GM04503 (cell line): ENCODE measurements around the gene CAMKV.
A peak's percentile ranks its signal among the peaks of the same experiment; 100 is the strongest.
"Not testable (repeated sequence)": the region's sequence is repeated elsewhere in the genome, so short reads cannot be mapped to it uniquely, and the experiment has no call there.

Experiments used
- DNase-seq: peaks from one replicate; pipeline ENCODE4 v3.0.0-alpha.2; 2012; ENCODE audit warnings: low read depth

CAMKV gene, protein sequence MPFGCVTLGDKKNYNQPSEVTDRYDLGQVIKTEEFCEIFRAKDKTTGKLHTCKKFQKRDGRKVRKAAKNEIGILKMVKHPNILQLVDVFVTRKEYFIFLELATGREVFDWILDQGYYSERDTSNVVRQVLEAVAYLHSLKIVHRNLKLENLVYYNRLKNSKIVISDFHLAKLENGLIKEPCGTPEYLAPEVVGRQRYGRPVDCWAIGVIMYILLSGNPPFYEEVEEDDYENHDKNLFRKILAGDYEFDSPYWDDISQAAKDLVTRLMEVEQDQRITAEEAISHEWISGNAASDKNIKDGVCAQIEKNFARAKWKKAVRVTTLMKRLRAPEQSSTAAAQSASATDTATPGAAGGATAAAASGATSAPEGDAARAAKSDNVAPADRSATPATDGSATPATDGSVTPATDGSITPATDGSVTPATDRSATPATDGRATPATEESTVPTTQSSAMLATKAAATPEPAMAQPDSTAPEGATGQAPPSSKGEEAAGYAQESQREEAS

DNA sequence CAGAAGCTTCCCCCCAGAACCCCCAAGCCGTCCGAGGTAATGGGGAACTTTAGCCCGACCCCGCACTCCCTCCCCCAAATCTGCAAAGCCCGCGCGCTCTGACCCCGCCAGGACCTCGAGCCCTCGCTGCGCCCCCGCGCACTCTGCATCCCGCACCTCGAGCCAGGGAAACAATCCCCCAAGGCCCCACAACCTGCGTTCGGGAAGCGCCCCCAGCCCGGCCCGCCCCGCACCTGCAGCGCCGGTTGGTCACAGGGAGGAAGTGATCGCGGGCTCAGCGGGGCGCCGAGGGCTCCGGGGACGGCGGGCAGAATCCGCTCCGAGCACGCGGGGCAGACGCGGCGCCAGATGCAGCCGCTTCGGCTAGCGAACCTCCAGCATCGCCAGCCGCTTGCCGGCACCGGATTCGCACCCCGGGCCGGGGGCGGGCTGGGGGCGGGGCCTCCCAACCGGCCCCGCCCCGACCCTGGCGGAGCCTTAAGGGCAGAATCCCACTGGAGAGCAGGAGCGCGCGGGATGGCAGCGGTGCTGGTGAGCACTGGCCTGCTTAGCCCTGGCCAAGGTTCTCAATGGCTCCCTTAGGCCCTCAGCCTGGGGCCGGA lies at the start of gene CAMKV:
CAMKV (minus strand) TSS at position 382 of the 602 bp plus-strand sequence. CDS start 7,518 bp downstream, outside the sequence.
- no peak for DNase-seq

DNA sequence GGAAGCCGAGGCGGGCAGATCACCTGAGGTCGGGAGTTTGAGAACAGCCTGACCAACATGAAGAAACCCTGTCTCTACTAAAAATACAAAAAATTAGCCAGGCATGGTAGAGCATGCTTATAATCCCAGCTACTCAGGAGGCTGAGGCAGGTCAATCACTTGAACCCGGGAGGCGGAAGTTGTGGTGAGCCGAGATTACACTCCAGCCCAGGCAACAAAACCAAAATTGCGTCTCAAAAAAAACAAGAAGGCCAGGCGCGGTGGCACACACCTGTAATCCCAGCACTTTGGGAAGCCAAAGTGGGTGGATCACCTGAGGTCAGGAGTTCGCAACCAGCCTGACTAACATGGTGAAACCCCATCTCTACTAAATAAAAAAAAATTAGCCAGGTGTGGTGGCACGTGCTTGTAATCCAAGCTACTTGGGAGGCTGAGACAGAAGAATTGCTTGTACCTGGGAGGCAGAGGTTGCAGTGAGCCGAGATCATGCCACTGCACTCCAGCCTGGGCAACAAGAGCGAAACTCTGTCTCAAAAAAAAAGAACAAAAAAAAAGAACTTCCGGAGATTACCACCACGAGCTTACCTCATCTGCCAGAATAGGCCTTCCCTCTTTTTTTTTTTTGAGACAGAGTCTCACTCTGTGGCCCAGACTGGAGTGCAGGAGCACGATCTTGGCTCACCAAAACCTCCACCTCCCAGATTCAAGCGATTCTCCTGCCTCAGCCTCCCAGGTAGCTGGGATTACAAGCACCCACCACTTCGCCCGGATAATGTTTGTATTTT lies 48.3 kb upstream of the CAMKV start:
- DNase-seq, result not testable (repeated sequence)

- peak; percentile 51 for DNase-seq
These were observed 47.0 kb upstream of the CAMKV start for GRCh38 chr3:49916686-49917085.

- no peak for DNase-seq
These were observed 45.2 kb upstream of the CAMKV start for GRCh38 chr3:49914906-49915305.

GRCh38 chr3:49912881-49913281 lies 43.2 kb upstream of the CAMKV start:
- no peak for DNase-seq

DNA sequence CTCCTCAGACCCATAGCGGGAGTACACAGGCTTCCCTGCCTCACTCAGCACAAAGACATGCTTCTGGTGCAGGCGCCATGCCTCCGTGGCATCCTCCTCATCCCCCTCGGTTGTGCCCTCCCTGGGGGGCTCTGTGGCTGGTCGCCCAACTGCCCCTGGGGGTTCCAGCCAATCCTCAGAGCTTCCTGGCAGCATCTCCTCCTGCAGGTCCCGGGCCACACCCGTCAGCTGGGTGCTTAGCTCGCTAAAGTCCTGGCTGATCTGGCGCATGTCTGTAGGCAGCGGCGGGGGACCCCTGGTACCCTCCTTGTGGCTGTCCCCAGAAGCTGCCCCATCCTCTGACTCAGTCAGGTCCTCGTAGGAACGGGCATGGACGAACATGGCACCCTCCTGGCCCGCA lies 41.9 kb upstream of the CAMKV start:
- no peak for DNase-seq

- no peak for DNase-seq
These were observed 41.4 kb upstream of the CAMKV start for GRCh38 chr3:49911124-49911420.

- no peak for DNase-seq
These were observed 40.9 kb upstream of the CAMKV start for GRCh38 chr3:49910409-49911123.

DNA sequence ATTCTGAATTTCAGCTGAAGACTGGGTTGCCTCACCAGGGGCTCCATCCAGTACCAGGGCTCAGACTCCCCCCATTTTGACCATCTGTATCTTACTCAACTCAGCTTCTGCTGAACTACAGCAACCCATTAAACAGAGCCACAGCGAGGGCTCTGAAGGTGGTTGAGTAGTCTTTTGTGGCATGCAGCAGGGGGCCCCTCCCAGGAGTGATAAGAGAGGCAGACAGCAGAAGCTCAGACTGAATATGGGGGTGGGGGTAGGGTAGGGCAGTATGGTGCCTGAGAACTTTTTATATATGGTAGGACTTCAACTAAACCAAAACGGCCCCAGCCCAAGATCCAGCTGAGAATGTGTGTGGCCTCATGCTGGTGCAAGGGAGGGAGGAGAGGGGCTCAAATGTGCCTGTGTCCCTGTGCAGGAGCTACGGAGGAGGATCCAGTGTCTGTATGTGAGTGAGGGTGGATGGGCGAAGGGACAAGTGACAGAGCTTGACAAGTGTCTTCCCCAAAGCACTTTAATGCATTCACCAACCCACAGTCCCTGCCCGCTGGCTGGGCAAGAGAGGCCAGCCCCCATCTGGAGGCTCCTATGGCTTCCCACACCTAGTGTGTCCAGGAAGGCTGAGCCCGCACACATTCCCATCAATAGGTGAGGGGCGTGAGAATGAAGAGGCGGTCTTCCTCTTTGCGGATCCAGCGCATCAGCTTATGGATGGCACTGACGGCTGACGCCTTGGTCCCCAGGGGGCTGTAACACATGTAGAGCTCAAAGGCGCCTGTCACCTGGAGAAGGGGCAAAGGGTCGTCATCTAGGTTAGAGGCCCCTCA lies 38.9 kb upstream of the CAMKV start:
- DNase-seq, result no peak

- DNase-seq, result peak; percentile 11
These were observed 36.5 kb upstream of the CAMKV start for GRCh38 chr3:49906073-49906743.

DNA sequence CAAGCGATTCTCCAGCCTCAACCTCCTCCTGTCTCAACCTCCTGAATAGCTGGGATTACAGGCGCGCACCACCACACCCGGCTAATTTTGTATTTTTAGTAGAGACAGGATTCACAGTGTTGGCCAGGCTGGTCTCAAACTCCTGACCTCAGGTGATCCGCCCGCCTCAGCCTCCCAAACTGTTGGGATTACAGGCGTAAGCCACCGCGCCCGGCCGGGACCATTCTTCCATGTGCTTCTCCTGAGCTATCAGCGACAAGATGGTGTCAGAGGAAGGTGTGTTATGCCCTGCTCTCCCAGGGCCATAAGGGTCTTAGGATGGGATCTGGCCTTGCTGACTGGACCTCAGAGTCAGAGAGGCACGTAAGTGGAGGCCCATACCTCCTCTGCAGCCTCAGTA lies 34.7 kb upstream of the CAMKV start:
- not testable (repeated sequence) for DNase-seq

GRCh38 chr3:49903451-49904424 lies 34.0 kb upstream of the CAMKV start, which contains the start of gene MST1R:
Gene MST1R, minus strand, starts transcription at chr3:49903873. Its CDS starts 264 bp downstream, at chr3:49903609.
- no peak for DNase-seq

DNA sequence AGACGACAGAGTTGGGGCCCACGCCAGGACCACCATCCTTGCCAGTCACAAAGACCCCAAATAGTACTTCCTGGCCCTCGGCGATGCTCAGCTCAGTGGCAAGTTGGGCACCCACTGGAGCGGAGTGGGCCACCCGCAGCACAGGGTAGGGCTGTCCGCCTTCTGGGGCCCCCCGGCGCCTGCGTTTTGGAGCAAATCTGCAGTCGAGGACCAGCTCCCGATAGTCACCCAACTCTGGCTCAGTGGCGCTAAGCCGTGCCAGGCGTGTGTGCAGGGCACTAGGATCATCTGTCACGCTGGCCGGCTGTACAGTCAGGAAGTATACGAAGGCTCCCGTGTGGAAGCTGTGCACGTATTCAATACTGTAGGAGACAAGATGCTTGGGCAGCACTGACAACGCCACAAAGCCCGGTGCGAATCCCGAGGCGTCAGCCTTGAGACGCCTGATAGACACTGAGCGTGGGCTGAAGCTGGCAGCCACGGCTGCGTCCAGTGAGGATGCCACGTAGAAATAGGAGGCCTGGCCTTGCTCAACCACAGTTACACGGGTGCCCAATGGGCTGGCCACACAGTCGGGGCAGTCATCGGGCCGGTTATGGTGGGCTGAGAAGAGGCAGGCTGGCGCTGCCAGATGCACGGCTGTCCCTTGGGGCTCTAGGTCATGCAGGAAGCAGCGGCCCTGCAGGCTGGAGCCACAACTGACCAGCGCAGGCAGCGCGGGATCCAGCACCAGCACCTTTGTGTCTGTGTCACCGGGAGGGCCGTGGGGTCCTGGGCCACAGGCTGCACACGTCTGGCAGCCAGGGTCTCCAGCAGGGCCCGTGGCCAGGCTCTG lies 33.0 kb upstream of the CAMKV start:
- DNase-seq, result no peak

GRCh38 chr3:49901366-49902339 lies 31.9 kb upstream of the CAMKV start:
- peak; percentile 8 for DNase-seq

GRCh38 chr3:49900491-49901153 lies 30.9 kb upstream of the CAMKV start:
- DNase-seq, result peak; percentile 16

- DNase-seq, result no peak
These were observed 30.1 kb upstream of the CAMKV start for GRCh38 chr3:49899815-49900214.

DNA sequence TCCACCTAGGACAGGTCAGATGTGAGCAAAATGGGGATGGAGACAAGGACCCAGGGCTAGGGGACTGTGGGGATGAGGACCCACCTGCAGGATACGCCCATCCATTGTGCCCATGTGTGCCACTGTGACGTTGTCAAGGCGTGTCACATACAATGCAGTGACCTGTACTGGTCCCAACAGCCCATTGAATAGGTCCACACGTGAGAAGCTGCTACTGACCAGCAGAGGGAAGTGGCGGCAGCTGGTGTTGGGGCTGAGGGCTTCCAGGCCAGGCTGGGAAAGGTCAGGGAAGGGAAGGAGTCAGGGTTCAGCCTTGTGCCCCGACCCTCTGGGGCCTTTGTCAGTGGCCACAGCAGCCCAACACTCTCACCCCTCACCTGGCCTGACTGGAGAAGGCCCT lies 29.3 kb upstream of the CAMKV start:
- no peak for DNase-seq
